ENCODE data around the gene PMEPA1.

The PMEPA1 gene

DNA sequence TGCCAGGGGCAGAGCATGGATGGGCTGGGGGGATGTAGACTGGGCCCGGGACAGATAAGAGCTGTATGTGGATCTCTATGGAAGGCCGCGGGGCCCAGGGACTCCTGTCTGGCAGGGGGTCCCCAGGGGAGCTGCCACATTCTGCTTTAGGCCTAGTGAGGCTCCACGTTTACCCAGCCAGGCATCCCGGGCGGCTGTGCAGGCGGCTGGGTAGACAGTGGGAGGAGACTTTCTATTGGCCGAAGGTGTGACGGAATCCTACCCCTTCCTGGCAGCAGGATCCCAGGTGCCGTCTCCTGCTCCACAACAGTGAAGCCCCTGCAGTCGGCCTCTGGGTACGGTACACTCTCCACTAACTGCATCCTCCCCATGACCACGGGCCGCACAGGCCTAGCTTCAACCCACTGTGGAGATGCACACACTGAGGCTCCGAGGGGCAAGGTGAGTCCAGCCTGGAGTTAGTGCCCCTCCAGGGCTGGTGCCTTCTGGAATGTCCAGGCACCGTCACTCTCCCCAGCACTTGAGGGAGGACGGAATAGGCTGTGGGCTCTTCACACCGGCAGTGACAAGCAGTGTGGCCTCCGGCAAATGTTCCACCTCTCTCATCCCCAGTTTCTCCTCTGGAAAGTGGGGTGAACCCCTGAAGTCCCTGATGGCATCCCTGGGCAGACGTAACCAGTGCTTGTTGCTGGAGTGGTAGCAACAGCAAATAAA is 52.8 kb downstream of the PMEPA1 start:
- H3K27ac ChIP-seq: no peak overlapping the region; the same call in 1 of the 2 replicates

GRCh38 chr20:57656252-57656820 is 53.5 kb downstream of the PMEPA1 start:
- Histone ChIP-seq H3K27ac (no peak overlapping the region), H3K36me3 (peaks cover 72% of the 10 kb centered on the region), H3K4me1 (peaks cover 70% of the 10 kb centered on the region), H3K4me3 (no peak overlapping the region), H3K4me2 (no peak overlapping the region), H3K27me3 (no peaks in the 10 kb centered on the region), H4K20me1 (peaks cover 88% of the 10 kb centered on the region), H3K9me3 (no peaks in the 10 kb centered on the region), H3K9ac (no peak overlapping the region)
- no peak for TF ChIP-seq Cebpa-rat (IDR thresholded peaks at IDR 0.05)

More for the DNA sequence above, 52.8 kb downstream of the PMEPA1 start:
- Histone ChIP-seq H3K9ac (no peak overlapping the region), H3K36me3 (peaks cover 69% of the 10 kb centered on the region), H3K4me1 (peaks cover 76% of the 10 kb centered on the region), H3K27me3 (no peaks in the 10 kb centered on the region), H3K4me3 (no peak overlapping the region), H4K20me1 (peaks cover 92% of the 10 kb centered on the region), H3K9me3 (no peaks in the 10 kb centered on the region), H3K4me2 (peak overlapping the region; percentile 80)
- no peak for TF ChIP-seq Cebpa-rat (IDR thresholded peaks at IDR 0.05)

GRCh38 chr20:57655809-57656155 is 54.0 kb downstream of the PMEPA1 start:
- Histone ChIP-seq H3K9me3 (no peaks in the 10 kb centered on the region), H3K36me3 (peaks cover 77% of the 10 kb centered on the region), H3K4me3 (no peak overlapping the region), H3K4me1 (peaks cover 67% of the 10 kb centered on the region), H3K27ac (no peak overlapping the region), H3K9ac (no peak overlapping the region), H3K4me2 (no peak overlapping the region; the same call in 1 of the 2 replicates), H3K27me3 (no peaks in the 10 kb centered on the region), H4K20me1 (peaks cover 86% of the 10 kb centered on the region)
- TF ChIP-seq Cebpa-rat (IDR thresholded peaks at IDR 0.05): no peak

DNA sequence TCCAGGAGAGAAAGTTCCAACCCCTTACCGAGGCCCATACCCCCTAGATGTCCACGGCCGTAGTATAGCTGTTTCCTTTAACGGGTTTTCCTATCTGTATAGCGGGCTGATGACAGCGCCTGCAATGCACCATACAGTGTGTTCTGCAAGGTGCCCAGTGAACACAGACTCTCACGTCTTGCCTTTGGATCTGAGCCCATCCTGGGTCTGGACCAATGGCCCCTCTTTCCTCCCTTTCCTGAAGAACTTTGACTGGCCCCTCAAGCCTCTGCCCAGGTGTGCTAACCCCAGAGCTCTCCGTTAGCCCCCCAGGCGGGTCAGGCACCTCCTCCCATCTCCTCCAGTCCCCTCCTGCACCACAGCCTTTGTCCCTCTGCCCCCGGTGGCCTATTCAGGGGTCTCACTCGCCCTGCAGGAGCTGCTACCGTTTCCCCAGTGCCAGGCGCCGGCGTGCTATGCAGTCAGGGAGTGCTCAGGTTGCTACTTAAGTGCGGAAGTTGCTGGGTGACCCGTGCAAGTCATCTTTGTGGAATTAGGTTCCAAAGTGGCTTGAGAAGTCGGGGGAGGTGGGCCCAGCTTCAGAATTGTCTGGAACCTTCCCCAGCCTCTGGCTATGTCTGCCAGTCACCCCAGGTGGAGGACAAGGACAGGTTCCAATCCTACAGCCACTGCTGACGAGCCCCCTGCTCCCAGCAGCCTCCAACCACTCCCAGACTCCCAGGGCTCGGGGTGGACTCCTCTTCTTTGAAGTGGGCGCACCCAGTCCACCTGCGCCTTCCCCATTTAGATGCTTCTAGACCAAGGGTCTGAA is 54.6 kb downstream of the PMEPA1 start:
- Histone ChIP-seq H3K4me3 (no peak overlapping the region), H3K4me2 (peak overlapping the region; percentile 25), H3K9me3 (no peaks in the 10 kb centered on the region), H3K27me3 (no peaks in the 10 kb centered on the region), H3K9ac (no peak overlapping the region), H3K36me3 (peaks cover 83% of the 10 kb centered on the region), H3K4me1 (peaks cover 67% of the 10 kb centered on the region), H3K27ac (no peak overlapping the region), H4K20me1 (peaks cover 83% of the 10 kb centered on the region)
- no peak for TF ChIP-seq Cebpa-rat (IDR thresholded peaks at IDR 0.05)

DNA sequence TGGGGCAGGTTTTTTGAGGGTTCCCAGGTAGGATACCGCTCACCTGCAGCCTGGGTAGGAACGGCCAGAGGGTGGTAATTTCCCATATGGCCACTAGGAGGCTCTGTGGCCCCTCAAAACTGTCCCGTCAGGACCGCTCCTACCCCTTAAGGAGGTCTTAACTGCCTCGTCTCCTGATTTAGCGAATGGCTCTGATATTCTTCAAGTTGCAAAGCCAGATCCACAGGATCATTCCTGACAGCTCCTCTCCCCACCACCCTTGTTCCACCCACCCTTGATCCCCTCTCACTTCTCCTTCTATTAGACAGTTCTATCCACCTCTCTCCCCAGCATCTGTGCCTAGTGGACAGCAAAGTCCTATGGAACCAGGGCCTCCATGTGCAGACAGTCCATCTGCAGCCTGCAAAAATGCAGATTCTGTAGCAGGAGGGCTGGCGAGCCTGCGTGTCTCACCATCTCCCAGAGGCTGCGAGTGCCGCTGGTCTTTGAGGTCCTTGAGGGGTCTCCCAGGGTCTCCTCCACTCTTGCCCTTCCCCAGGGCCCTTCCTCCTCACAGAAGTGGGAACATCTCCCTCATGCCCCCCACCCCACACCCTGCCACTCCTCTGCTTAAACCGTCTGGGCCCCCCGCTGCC is 55.3 kb downstream of the PMEPA1 start:
- Histone ChIP-seq H3K4me3 (no peak overlapping the region), H3K36me3 (peaks cover 86% of the 10 kb centered on the region)

DNA sequence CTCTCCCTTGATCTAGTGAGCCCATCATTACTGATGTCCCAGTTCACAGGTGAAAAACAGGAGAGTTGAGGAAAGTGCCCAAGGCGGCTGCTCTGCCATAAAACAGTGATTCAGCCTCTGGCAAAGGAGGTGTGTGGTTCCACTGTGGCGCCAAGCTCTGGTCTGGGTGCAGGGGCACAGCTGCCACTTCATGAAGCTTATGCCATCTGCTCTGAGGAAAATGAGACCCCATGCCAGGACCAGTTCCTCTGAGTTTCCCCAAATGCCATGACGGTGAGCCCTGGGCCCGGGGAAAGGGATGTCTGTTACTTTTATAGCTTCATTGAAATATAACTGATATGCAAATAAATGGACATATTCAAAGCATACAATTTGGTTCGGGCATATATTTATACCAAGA is 55.9 kb downstream of the PMEPA1 start:
- Histone ChIP-seq H3K9ac (no peak overlapping the region), H3K36me3 (peaks cover 86% of the 10 kb centered on the region)

More for the DNA sequence above, 55.3 kb downstream of the PMEPA1 start:
- TF ChIP-seq Cebpa-rat (IDR thresholded peaks at IDR 0.05): no peak
- peaks cover 75% of the 10 kb centered on the region for H4K20me1 ChIP-seq
- peak overlapping the region; percentile 25 for H3K4me2 ChIP-seq
- H3K9me3 ChIP-seq: no peaks in the 10 kb centered on the region
- no peak overlapping the region for H3K9ac ChIP-seq
- no peaks in the 10 kb centered on the region for H3K27me3 ChIP-seq
- H3K27ac ChIP-seq: no peak overlapping the region
- H3K4me1 ChIP-seq: peaks cover 64% of the 10 kb centered on the region

DNA sequence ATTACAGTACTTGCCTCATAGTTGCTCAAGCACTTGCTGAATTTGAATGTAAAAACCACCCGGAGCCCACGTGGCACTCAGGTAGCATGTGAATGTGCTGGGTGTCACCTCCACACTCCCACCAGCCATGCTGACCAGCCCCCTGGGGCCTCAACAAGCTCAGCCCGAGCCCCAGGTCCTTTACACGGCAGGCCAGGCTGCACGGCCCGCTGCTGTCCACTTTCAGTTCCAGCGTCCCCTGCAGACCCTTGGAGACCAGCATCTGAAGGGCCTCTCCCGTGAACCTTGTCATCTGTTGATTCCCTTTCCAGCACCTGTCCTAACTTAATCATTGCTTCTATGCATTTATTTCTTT is 56.3 kb downstream of the PMEPA1 start:
- H3K4me1 ChIP-seq: peaks cover 54% of the 10 kb centered on the region
- H4K20me1 ChIP-seq: peaks cover 66% of the 10 kb centered on the region
- H3K4me2 ChIP-seq: no peak overlapping the region
- H3K27me3 ChIP-seq: no peaks in the 10 kb centered on the region
- no peak overlapping the region for H3K4me3 ChIP-seq
- H3K9me3 ChIP-seq: no peaks in the 10 kb centered on the region
- TF ChIP-seq Cebpa-rat (IDR thresholded peaks at IDR 0.05): no peak
- H3K9ac ChIP-seq: no peak overlapping the region
- H3K27ac ChIP-seq: no peak overlapping the region
- H3K36me3 ChIP-seq: peaks cover 83% of the 10 kb centered on the region

More for the DNA sequence above, 55.9 kb downstream of the PMEPA1 start:
- H3K9me3 ChIP-seq: no peaks in the 10 kb centered on the region
- peaks cover 58% of the 10 kb centered on the region for H3K4me1 ChIP-seq
- H3K4me2 ChIP-seq: no peak overlapping the region
- peaks cover 70% of the 10 kb centered on the region for H4K20me1 ChIP-seq
- no peak for TF ChIP-seq Cebpa-rat (IDR thresholded peaks at IDR 0.05)
- H3K4me3 ChIP-seq: no peak overlapping the region
- no peaks in the 10 kb centered on the region for H3K27me3 ChIP-seq
- H3K27ac ChIP-seq: no peak overlapping the region

- TF ChIP-seq Cebpa-rat (IDR thresholded peaks at IDR 0.05): no peak
Measured at GRCh38 chr20:57652606-57653545, 56.9 kb downstream of the PMEPA1 start.

More at GRCh38 chr20:57652606-57653545, 56.9 kb downstream of the PMEPA1 start:
- Histone ChIP-seq H3K9ac (no peak overlapping the region), H4K20me1 (peaks cover 59% of the 10 kb centered on the region), H3K4me3 (no peak overlapping the region), H3K9me3 (no peaks in the 10 kb centered on the region), H3K4me2 (no peak overlapping the region), H3K27ac (no peak overlapping the region), H3K27me3 (no peaks in the 10 kb centered on the region), H3K4me1 (peaks cover 48% of the 10 kb centered on the region), H3K36me3 (peaks cover 76% of the 10 kb centered on the region)

Measured in BLaER1 (cell line).